IMR-90 (cell line): ENCODE data around the gene ARSJ. TPM values are rescaled to one million over a fixed set of nuclear protein-coding genes. Genes with fewer than 3 reads are reported as not detected.

Source experiments
- ATAC-seq: fragments of 200-7000 bp; cut with Tn5 transposase; 2 replicates; pipeline ENCODE4 v1.9.1; 2020; ENCODE audit warnings: low read depth, mild to moderate bottlenecking, moderate library complexity
- BruUV-seq: library from RNA; stranded (reverse); fragments of 400-500 nt; replicated peaks from 2 replicates; lab custom pipeline; 2021; lab: Mats Ljungman, UMichigan
- CTCF ChIA-PET: fragments of 300-600 bp; formaldehyde crosslinking; extraction: SDS; loops from one replicate; lab custom pipeline; 2021; ENCODE audit warnings: antibody characterized with exemption; lab: Yijun Ruan, JAX
- POLR2A ChIA-PET: fragments of 300-600 bp; sonication (Branson Sonifier 250); formaldehyde crosslinking; loops from one replicate; lab custom pipeline; 2022; ENCODE audit warnings: antibody characterized with exemption; ENCODE audit not compliant: unreplicated experiment; lab: Charles Lee
- DNase-seq: peaks from one replicate; pipeline ENCODE4 v3.0.0; 2013
- H2AFZ ChIP-seq: replicated peaks from 2 replicates; pipeline ENCODE3; 2013; ENCODE audit warnings: low read length, mild to moderate bottlenecking; ENCODE audit not compliant: poor library complexity
- H2AK5ac ChIP-seq: 2 replicates; pipeline ENCODE4 v1.6.1; 2013; ENCODE audit warnings: low read depth, low read length, inconsistent platforms
- H2AK9ac ChIP-seq: replicated peaks from 2 replicates; pipeline ENCODE3; 2013; ENCODE audit warnings: mild to moderate bottlenecking, low read depth, low read length, moderate library complexity; ENCODE audit not compliant: poor library complexity
- H2BK120ac ChIP-seq: 2 replicates; pipeline ENCODE4 v1.6.1; 2013; ENCODE audit warnings: low read depth, low read length, inconsistent platforms
- H2BK15ac ChIP-seq: 3 replicates; pipeline ENCODE4 v1.6.1; 2013; ENCODE audit warnings: low read depth, low read length, inconsistent platforms
- H2BK20ac ChIP-seq: 2 replicates; pipeline ENCODE4 v1.6.1; 2013; ENCODE audit warnings: low read depth, mild to moderate bottlenecking, inconsistent platforms, low read length, moderate library complexity
- H2BK5ac ChIP-seq: 2 replicates; pipeline ENCODE4 v1.6.1; 2013; ENCODE audit warnings: mild to moderate bottlenecking, low read depth, low read length, inconsistent platforms; ENCODE audit not compliant: poor library complexity, severe bottlenecking
- H3K14ac ChIP-seq: replicated peaks from 2 replicates; pipeline ENCODE4 v1.6.1; 2013; ENCODE audit warnings: low read depth, low read length, inconsistent platforms
- H3K18ac ChIP-seq: 2 replicates; pipeline ENCODE4 v1.6.1; 2013; ENCODE audit warnings: low read depth, low read length, control low read depth
- H3K23ac ChIP-seq: 2 replicates; pipeline ENCODE4 v1.6.1; 2013; ENCODE audit warnings: low read depth, low read length, inconsistent platforms
- H3K27ac ChIP-seq: 2 replicates; pipeline ENCODE4 v1.5.1; 2013; ENCODE audit warnings: mild to moderate bottlenecking, control low read depth, low read length; ENCODE audit not compliant: insufficient read depth
- H3K27me3 ChIP-seq: 2 replicates; pipeline ENCODE4 v1.6.1; 2013; ENCODE audit warnings: low read length; ENCODE audit not compliant: control insufficient read depth, insufficient read depth
- H3K36me3 ChIP-seq: 2 replicates; pipeline ENCODE4 v1.6.1; 2013; ENCODE audit warnings: low read length, mixed read lengths; ENCODE audit not compliant: control insufficient read depth, insufficient read depth
- H3K4ac ChIP-seq: 2 replicates; pipeline ENCODE4 v1.6.1; 2013; ENCODE audit warnings: low read depth, low read length, inconsistent platforms
- H3K4me1 ChIP-seq: 2 replicates; pipeline ENCODE4 v1.6.1; 2013; ENCODE audit warnings: low read length, mixed read lengths; ENCODE audit not compliant: control insufficient read depth, insufficient read depth
- H3K4me2 ChIP-seq: 2 replicates; pipeline ENCODE4 v1.6.1; 2013; ENCODE audit warnings: low read depth, mild to moderate bottlenecking, control low read depth, low read length, moderate library complexity
- H3K4me3 ChIP-seq: 2 replicates; pipeline ENCODE4 v1.5.1; 2013; ENCODE audit warnings: low read depth, mild to moderate bottlenecking, control low read depth, low read length, moderate library complexity; ENCODE audit not compliant: insufficient read depth
- H3K56ac ChIP-seq: 2 replicates; pipeline ENCODE4 v1.6.1; 2013; ENCODE audit warnings: low read length, inconsistent platforms; ENCODE audit not compliant: insufficient read depth; ENCODE audit errors: extremely low read depth
- H3K79me1 ChIP-seq, 2 experiments: 2 replicates each; pipeline ENCODE4 v1.6.1; 2013; ENCODE audit warnings: low read length in 2 of 2, inconsistent platforms in 1 of 2, low read depth in 1 of 2
- H3K9ac ChIP-seq: 2 replicates; pipeline ENCODE4 v1.6.1; 2013; ENCODE audit warnings: low read depth, low read length, control low read depth
- H3K9me1 ChIP-seq: 2 replicates; pipeline ENCODE4 v1.6.1; 2013; ENCODE audit warnings: low read length, inconsistent platforms; ENCODE audit not compliant: insufficient read depth
- H3K9me3 ChIP-seq: 2 replicates; pipeline ENCODE4 v1.6.1; 2013; ENCODE audit warnings: low read length; ENCODE audit not compliant: control insufficient read depth, insufficient read depth
- H4K20me1 ChIP-seq: 2 replicates; pipeline ENCODE4 v1.6.1; 2013; ENCODE audit warnings: low read length, inconsistent platforms; ENCODE audit not compliant: insufficient read depth
- H4K5ac ChIP-seq: 2 replicates; pipeline ENCODE4 v1.6.1; 2013; ENCODE audit warnings: mild to moderate bottlenecking, low read depth, low read length, control low read depth
- H4K8ac ChIP-seq, 2 experiments: 2 replicates each; pipeline ENCODE4 v1.6.1; 2013; ENCODE audit warnings: low read depth in 2 of 2, low read length in 2 of 2, control low read depth in 1 of 2, inconsistent platforms in 1 of 2
- H4K91ac ChIP-seq: 2 replicates; pipeline ENCODE4 v1.6.1; 2013; ENCODE audit warnings: low read depth, low read length, inconsistent platforms; ENCODE audit not compliant: insufficient read depth
- BHLHE40 ChIP-seq: fragments of 150-350 bp; IDR thresholded peaks from 2 replicates; pipeline ENCODE4 v1.6.1; 2016; ENCODE audit warnings: mild to moderate bottlenecking, low read depth, low read length
- CEBPB ChIP-seq: IDR thresholded peaks from 2 replicates; pipeline ENCODE4 v1.6.1; 2012; ENCODE audit warnings: low read depth, low read length, improper control_type of control experiment
- CHD1 ChIP-seq: IDR thresholded peaks from 2 replicates; pipeline ENCODE4 v1.6.1; 2012; ENCODE audit warnings: low read depth, low read length, improper control_type of control experiment
- CTCF ChIP-seq: conservative IDR thresholded peaks from 2 replicates; pipeline ENCODE4 v1.5.1; 2012; ENCODE audit warnings: mild to moderate bottlenecking, low read depth, low read length, improper control_type of control experiment
- ELK1 ChIP-seq: fragments of 150-350 bp; IDR thresholded peaks from 2 replicates; pipeline ENCODE4 v1.6.1; 2016; ENCODE audit warnings: low read depth, mild to moderate bottlenecking, low read length, moderate library complexity, borderline replicate concordance
- FOS ChIP-seq: fragments of 150-350 bp; IDR thresholded peaks from 2 replicates; pipeline ENCODE4 v1.6.1; 2016; ENCODE audit warnings: low read depth, low read length
- MAFK ChIP-seq: IDR thresholded peaks from 2 replicates; pipeline ENCODE4 v1.6.1; 2012; ENCODE audit warnings: low read depth, low read length, improper control_type of control experiment
- MAZ ChIP-seq: IDR thresholded peaks from 2 replicates; pipeline ENCODE4 v1.6.1; 2012; ENCODE audit warnings: low read depth, mild to moderate bottlenecking, low read length, improper control_type of control experiment, moderate library complexity, borderline replicate concordance
- MXI1 ChIP-seq: IDR thresholded peaks from 2 replicates; pipeline ENCODE4 v1.6.1; 2012; ENCODE audit warnings: low read depth, mild to moderate bottlenecking, low read length, moderate library complexity, borderline replicate concordance
- NFE2L2 ChIP-seq: fragments of 150-350 bp; IDR thresholded peaks from 2 replicates; pipeline ENCODE4 v1.6.1; 2016; ENCODE audit warnings: low read depth, mild to moderate bottlenecking, low read length
- POLR2A ChIP-seq: IDR thresholded peaks from 2 replicates; pipeline ENCODE4 v1.6.1; 2012; ENCODE audit warnings: mild to moderate bottlenecking, low read depth, low read length
- RAD21 ChIP-seq: IDR thresholded peaks from 2 replicates; pipeline ENCODE4 v1.6.1; 2012; ENCODE audit warnings: low read length, improper control_type of control experiment
- RCOR1 ChIP-seq: IDR thresholded peaks from 2 replicates; pipeline ENCODE4 v1.6.1; 2012; ENCODE audit warnings: mild to moderate bottlenecking, low read length, improper control_type of control experiment; ENCODE audit not compliant: insufficient replicate concordance
- RFX5 ChIP-seq: IDR thresholded peaks from 2 replicates; pipeline ENCODE4 v1.8.0; 2012; ENCODE audit warnings: low read depth, mild to moderate bottlenecking, low read length, moderate library complexity
- SMC3 ChIP-seq: fragments of 150-350 bp; IDR thresholded peaks from 2 replicates; pipeline ENCODE4 v1.6.1; 2016; ENCODE audit warnings: low read depth, mild to moderate bottlenecking, antibody characterized with exemption, low read length, moderate library complexity
- USF2 ChIP-seq: fragments of 150-350 bp; IDR thresholded peaks from 2 replicates; pipeline ENCODE4 v1.6.1; 2017; ENCODE audit warnings: mild to moderate bottlenecking, antibody characterized with exemption, low read length, low read depth
- WGBS, 2 experiments: methylation state at CpG; one replicate each; pipeline versions ENCODE4 v1.1.5 to v1.1.7; 2013; ENCODE audit warnings: missing lambda C conversion rate in 2 of 2; ENCODE audit not compliant: insufficient read length in 1 of 2; ENCODE audit errors: extremely low coverage in 2 of 2; 5-methylcytosine and 5-hydroxymethylcytosine counted together
- dilution Hi-C: fragments of 300-500 bp; cut with HindIII; formaldehyde crosslinking; loops from one replicate; pipeline ENCODE4 v1.14.3; 2018; ENCODE audit warnings: low sequenced_read_pairs; ENCODE audit not compliant: unreplicated experiment
- in situ Hi-C: fragments of 300-500 bp; cut with MboI; formaldehyde crosslinking; loops from 3 replicates; pipeline ENCODE4 v1.14.3; 2019; ENCODE audit warnings: low sequenced_read_pairs, inconsistent platforms, mixed read lengths
- intact Hi-C: fragments of 100-400 bp; cut with micrococcal nuclease; formaldehyde crosslinking; loops from 2 replicates; pipeline ENCODE4 v1.10.0; 2022
- polyA plus RNA-seq, 3 experiments: library from polyadenylated mRNA; depleted of rRNA; stranded (reverse); fragments of >200 nt; gene quantifications; 2 replicates each; pipeline ENCODE4 v1.2.3, GENCODE V29; 2012; ENCODE audit warnings: low replicate concordance in 1 of 3
- total RNA-seq: library from RNA; depleted of rRNA; stranded (reverse); fragments of >200 nt; gene quantifications from 2 replicates; pipeline ENCODE4 v1.2.3, GENCODE V29; 2012

ARSJ gene
- total and polyA plus RNA-seq, 2 of the 4 experiments (the other 2 are of a cell fraction): 47.7 to 143 TPM

GRCh38 chr4:113941836-113942235, 37.6 kb downstream of the ARSJ start:
- Histone ChIP-seq H2AK9ac (no peak overlapping the region), H3K27ac (no peak overlapping the region), H3K79me1 (peaks cover 14 to 61% of the 10 kb centered on the region in 2 experiments; a peak in 3 of 4 replicates), H4K91ac (no peak overlapping the region), H3K18ac (no peak overlapping the region), H2BK15ac (no peak overlapping the region), H2AK5ac (no peak overlapping the region), H4K20me1 (peaks cover 18% of the 10 kb centered on the region), H3K4me1 (peaks cover 14% of the 10 kb centered on the region), H4K8ac (peak overlapping the region in 1 of 2 experiments; percentile 5; a peak in 1 of 4 replicates), H3K4ac (no peak overlapping the region), H3K14ac (no peak overlapping the region), H3K27me3 (no peaks in the 10 kb centered on the region), H2BK20ac (no peak overlapping the region), H3K9me1 (peaks cover 10% of the 10 kb centered on the region; the same call in 1 of the 2 replicates), H2AFZ (no peak overlapping the region), H3K9ac (no peak overlapping the region), H2BK5ac (no peak overlapping the region), H3K9me3 (peaks cover 2% of the 10 kb centered on the region; the same call in 1 of the 2 replicates), H3K56ac (no peak overlapping the region), H3K4me3 (no peak overlapping the region), H3K36me3 (peaks cover 2% of the 10 kb centered on the region; the same call in 1 of the 2 replicates), H2BK120ac (no peak overlapping the region), H4K5ac (no peak overlapping the region), H3K23ac (no peak overlapping the region), H3K4me2 (no peak overlapping the region)
- WGBS, 2 experiments: 100% methylated on average over 1 of the region's 1 CpG; no CpG with 5 or more reads in 1 of the 2 experiments
- TF ChIP-seq SMC3 (no peak), RFX5 (no peak), MXI1 (no peak), CEBPB (no peak), RCOR1 (no peak), MAFK (no peak), POLR2A (no peak), FOS (no peak), NFE2L2 (no peak), USF2 (no peak), BHLHE40 (no peak), CTCF (no peak), RAD21 (no peak), CHD1 (no peak), ELK1 (no peak), MAZ (no peak)
- dilution Hi-C loops (no loop called here), intact Hi-C loops (no loop called here), in situ Hi-C loops (no loop called here)
- BruUV-seq: no TSS peak
- ChIA-PET CTCF (no interaction called here), POLR2A (no interaction called here)
- ATAC-seq (no peak), DNase-seq (no peak)
